NCI-H2196 (cell line): ENCODE measurements around the gene MYOM1.

Experiments used
- DNase-seq: peaks from one replicate; lab custom pipeline; 2025; ENCODE audit not compliant: unreplicated experiment; lab: John Stamatoyannopoulos, UW

The MYOM1 gene

DNA sequence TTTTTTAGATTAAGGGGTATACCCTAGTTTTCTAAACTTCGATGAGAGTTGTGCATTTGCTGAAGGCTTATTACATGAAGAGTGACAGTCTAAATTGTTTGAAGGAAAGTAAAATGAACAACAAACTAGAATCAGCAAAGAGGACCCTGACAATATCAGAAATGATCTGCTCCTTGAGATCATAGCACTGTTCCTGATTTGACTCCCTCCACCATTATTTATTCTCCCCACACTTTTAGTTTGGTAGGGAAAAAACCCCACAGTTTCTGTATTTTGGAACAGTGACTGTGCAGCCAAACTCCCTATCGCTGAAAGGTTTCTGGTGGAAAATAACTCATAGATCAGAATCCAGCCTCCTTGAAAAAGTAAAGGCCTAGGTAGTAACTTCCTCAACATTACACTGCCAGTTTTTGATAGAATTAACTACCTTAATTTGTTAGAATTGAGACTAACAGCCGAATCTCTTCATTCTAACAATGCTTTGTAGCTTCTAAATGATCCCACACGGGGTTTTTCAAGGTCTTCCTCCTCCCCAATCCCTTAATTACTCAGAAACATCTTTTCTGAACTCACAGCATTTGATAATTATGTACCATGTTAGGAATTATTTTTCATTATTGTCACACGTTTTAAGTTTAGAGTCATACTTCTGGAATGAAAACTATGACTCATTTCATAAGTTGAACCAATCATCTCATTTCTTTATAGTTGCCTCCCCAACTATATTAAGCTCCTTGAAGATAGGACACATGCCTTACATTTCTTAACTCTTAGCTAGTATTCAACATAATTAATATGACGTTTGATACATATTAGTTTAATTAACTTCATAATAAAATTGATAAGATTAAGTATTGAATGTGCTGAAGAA, 30.7 kb upstream of the MYOM1 start:
- no peak for DNase-seq

DNA sequence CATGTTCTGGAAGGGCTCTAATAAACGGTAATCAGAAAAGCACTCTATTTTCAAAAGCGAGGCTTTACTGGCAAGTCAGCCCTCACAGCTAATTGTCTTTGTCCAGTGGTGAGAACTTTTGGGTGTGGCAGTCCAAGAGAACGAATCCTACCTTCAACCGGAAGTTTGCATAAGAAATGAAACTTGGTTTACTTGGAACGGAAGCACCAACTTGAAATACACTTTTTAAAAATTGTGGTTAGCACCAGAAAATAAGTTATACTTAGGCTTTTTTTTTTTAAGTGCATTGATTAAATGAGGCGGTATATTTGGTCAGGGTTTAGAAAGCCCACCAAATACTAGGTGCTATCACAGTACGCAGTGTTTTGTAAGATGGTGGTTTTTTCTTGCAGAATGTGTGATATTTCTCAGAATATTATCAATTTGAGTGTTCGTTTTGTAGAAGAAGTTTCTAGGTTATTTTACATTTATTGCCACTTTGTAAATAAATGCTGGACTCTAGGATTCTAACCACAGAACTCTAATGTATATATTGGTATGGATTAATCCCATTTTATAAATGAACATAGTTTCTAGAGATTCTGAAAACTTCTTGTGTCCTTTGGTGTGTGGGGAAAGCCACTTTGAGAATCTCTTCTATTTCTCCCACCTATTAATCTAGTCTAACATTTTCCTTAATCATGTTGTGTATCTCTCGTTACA, 29.0 kb upstream of the MYOM1 start:
- no peak for DNase-seq

DNA sequence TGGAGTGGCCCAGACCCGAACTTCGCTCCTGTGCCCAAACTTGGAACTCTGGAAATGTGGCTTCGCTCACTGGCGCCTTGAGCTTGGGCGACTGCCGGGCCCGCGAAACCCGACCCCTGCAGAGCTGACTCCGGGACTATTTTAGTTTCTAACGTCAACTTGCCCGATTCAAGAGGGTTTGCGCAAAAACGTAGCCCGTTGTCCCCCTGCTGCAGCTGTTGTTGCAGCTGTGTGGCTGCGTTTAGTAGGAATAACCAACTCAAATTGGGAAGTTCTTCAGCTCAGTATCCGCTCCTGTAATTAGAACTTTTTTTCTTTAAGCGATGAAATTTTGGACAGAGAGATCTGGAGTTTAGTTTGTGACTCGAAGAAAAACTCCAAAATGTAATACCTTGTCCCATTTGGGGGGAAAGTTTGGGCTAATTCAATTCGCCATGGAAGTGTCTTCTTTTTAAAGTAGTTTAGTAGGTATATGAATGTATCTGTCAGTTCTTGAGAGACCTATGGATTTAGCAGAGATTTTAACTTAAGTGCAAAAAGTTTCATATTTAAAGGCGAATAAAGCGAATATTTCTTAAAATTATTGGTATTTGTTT, 28.4 kb upstream of the MYOM1 start:
- DNase-seq: peak; percentile 46

DNA sequence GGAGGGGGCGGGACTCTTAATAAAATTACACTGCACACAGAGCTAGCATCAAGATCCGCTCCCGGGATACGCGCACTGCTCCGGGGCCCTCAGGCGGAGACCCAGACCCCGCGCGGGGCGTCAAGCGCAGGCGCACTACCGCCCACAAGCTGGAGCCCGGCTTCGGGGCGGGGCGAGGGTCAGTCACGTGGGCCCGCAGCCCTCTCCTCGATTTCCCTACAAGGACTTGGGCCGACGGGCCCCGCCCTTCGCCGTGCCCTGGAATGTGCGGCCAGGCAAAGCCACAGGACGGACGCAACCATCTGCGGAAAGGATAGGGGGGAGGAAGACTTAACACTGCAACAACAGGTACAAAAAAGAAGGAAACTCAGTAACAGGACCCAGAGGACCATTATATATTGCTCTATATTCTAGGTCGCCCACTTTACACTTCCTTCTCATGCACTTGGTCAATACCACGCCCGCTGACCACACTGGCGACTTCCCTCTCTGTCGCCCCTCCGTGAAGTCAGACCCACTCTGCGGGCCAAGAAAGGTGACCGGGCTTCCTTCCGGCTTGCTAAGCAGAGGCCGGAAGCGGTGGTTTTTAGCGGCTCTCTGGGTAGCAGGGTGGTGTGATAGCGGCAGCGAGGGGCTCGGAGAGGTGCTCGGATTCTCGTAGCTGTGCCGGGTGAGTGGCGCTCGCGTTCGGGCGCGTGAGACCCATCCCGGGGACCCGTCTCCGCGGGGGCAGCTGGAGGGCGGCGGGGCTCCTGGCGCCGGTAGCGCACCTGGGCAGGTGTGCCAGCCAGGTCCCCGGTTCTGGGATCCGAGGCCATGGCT, 27.7 kb upstream of the MYOM1 start, which contains the start of gene MYL12A:
Gene MYL12A, plus strand, starts transcription at position 562 of the 822 bp plus-strand sequence. CDS start 5,447 bp downstream, outside the sequence.
- DNase-seq: peak; percentile 100

DNA sequence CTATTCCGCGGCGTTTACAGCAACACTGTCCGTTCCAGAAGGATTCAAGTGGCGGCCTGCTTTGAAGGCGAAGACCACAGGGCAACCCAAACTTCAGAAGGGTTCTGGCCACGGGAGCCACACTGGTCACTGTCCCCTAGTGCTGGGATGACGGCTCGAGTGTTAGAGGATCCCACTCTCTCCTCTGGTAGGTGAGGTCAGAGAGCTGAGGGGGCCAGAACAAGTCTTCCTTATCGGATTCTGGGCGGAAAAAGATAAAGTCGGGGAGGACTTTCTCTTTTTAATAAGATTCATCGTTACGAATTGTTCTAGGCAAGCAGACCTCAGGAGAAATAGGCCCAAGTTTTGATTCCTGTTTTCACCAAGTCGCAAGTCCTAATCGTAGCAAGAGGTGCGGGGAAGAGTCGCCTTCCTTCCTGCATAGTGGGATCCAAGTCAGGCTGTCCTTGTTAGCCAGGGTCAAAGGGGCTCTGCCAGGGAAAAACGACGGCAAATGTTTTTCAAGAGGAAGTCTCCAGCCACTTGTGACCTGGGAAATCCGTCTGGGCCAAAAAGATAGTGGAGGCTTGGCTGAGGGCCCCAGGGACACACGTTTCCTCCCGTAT, 27.0 kb upstream of the MYOM1 start:
- peak; percentile 53 for DNase-seq

DNA sequence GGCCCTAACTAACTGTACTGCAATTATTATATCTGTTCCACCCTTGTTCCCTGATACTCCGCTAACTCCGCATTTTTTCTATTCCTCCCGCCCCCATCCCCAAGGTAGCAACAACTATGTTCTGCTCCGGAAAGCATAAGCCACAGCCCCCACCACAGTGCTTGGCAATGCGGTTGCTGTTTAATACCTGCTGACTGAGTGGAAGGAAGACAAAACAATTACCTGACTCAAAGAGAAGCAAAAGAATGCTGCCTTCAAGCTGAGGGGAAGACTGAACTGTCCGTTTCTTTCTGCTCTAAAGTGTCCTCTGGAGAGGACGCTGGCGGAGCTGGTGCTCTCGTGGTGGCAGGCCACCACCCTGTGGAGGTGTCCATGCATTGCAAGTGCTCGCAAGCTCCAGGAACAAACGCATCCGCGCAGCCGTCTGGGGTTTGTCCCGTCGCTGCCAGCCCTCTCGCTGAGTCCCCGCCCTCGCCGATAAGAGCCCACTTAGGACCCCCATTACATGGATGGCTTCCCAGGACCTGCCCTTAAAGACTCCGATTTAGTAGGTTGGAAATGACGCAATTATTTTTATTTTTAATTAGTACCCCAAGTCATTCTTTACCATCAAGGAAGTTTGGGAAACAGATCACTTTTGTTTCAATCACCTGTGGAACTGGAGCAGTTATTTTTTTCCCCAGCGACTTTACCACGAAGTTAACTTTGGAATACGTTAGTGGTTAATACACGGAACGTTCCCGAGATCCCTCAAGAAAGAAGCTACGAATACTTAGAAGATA, 26.3 kb upstream of the MYOM1 start:
- peak; percentile 96 for DNase-seq

DNA sequence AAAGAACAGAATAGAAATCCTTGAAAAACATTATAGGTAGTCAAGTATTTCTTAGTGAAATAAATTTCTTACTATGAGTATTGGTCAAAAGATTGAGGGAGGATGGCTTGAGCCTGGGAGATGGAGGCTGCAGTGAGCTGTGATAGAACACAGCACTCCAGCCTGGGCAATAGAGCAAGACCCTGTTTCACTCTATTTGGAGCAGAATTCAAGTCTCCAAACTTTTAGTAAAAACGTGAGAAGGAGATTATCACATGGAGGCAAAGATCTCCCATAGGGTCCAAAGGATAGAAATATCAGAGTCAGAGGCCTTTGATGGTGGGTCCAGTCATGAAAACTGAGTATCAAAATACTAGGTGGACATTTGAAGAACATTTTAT, 25.4 kb upstream of the MYOM1 start:
- no peak for DNase-seq

DNA sequence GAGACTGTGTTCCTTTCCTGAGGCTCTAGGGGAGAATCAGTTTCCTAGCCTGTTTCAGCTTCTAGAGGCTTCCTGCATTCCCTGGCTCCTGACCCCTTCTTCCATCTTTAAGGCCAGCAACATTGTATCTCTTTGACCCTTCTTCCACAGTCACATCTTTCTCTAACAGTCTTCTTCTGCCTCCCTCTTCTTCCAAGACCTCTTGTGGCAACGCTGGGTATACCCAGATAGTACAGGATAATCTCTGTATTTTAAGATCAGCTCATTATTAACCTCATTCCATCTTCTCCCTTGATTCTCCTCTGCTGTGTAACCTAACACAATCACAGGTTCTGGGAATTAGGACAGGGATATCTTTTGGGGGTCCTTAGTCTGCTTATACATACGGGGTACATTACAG, 19.0 kb upstream of the MYOM1 start:
- DNase-seq: no peak

DNA sequence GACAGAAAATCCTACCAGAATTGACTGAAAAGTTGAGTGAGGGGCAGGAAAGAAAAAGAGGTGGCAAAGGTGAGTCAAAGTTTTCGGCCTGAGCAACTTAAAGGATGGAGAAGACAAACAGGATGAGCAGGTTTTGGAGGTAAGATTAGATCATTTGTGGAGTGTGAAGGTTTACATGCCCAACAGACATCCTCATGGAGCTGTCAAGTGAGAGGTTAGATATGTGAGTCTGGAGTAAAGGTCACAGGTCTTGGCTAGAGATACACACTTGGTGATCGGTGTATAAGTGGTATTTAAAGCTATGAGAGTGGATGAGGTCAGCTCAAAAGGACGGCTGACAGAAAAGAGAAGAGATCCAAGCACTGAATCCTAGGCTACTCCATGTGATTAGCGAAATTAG, 16.7 kb upstream of the MYOM1 start:
- peak; percentile 21 for DNase-seq

DNA sequence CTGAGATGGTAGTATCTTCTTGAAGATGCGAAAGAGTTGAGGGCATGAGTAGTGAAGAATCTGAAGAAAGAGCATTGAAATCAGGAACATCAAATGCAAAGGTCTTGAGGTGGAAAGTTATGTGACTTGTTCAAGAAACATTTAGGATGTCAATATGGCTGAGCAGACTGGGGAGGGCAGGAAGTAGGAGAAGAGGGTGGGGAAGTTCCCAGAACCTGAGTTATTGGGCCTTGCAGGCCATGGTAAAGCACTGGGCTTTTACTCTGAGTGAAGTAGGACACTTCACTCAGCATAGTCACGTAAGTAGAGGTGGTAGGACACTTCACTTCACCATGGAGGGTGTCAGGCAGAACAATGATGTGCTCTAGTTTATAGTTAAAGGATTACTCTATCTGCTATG, 16.1 kb upstream of the MYOM1 start:
- DNase-seq: no peak

DNA sequence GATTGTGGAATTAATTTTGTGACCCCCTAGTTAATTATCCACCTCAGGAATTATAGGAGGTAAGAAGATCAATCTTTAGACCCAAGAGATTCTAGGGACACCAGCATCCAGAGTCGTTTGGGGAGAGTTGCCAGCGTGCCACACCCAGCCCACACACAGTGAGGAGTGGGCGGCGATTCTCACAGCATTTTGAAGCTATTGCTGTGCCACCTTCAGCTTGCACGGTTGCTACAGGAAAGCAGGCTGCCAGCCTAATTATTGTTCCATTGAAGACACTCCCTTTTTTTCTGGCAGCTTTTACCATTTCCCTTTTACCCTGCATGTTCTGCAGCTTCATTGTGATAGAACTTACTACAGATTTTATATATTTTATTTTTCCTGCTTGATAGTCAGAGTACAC, 14.7 kb upstream of the MYOM1 start:
- DNase-seq: no peak

DNA sequence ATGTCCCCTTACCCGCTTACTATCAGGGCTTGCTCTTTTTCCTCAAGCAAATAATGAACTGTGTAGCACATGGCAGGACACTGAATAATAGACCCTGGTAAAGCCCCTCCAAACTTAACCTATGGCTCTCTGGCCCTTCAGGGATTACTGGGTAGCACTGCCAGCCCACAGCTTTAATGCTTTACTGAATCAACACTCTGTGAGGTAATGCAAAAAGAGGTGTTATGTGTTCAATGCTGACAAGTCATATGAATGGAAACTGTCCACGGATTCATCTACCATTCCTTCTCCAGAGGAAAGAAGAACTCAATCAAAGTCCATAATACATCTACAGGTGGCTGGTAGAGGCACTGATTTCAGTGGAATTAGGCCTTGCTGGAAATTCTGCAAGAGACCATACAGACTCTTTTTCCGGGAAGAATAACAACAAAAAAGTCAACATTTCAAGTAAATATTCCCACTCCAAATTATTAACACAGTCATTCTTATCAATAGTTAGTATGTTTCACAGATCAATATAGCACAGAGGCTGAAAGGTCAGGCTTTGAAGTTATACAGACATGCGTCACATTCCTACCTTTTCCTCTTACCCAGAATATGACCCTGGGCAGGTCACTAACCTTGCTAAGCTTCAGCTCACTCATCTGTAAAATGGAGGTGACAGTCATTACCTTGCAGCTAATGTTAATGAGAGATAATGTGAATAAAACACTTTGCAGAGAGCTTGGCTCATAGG, 13.8 kb upstream of the MYOM1 start:
- DNase-seq: no peak

DNA sequence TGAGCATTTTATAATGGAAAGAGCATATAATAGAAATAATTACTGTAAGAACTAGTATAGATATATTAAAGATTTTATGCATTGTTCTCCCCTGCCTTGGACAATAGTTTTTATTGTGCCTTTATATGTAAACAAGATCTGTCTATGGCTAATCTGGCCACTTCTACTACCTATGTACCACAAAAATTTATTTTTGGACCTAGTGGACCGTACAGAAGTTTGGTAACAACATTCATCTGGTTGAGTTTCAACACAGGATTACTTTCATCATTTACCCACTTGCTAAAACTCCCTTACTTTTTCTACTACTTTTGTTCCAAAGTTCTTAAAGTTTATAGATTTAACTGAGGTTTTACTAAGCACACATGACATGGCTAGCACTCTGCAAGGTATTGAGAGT, 13.2 kb upstream of the MYOM1 start:
- DNase-seq: no peak

DNA sequence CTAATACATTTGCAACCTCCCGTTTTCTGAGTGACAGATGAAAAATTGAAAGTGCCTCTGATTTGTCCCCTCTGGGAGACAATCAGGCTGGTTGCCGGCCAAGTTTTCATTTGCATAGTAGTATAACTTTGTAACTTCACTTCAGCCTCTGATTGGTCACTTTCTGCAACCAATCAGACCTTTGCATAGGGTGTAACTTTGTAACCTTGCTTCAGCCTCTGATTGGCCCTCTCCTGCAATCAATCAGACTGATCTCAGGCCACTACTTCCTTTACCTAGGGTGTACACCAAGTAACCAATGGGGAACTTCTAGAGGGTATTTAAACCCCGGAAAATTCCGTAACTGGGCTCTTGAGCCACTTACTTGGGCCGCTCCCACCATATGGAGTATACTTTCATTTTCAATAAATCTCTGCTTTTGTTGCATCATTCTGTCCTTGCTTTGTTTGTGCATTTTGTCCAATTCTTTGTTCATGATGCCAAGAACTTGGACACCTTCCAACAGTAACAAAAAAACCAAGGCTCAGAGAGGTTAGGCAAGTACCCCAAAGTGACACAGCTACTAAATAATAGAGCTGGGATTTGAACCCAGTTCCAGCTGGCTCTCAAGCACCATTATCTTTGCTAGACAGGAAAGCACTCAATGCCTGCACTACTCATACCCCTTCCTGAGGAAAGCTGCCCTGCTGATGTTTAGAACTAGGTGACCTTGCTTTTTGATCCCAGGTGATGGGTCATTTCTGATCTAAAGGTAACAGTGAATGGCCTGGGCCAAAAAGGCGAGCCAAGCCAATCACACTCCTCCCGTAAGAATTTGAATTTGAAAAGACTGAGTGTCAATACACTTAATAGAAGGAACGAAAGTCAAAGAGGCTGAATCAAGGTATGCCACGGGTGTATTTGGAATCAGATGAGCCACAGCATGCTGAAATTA, 10.9 kb upstream of the MYOM1 start:
- no peak for DNase-seq

DNA sequence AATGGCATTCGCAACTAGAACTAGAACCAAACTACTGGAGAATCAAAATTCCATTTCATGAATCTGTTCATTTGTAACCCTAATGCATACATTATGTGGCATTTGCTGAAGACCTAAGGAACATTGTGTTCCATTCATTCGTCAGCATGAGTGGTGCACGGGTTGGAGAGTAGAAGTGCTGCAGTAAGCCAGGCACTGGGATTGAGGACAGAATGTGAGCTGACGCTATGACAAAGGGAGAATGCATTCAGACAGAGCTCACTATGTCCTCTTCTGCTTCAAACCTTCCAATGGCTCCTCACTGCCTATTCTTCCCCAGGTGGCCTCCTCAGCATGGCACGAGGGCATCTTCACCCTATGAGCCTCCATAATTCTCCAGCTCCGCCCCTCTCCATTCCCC, 6.3 kb upstream of the MYOM1 start:
- DNase-seq: no peak

DNA sequence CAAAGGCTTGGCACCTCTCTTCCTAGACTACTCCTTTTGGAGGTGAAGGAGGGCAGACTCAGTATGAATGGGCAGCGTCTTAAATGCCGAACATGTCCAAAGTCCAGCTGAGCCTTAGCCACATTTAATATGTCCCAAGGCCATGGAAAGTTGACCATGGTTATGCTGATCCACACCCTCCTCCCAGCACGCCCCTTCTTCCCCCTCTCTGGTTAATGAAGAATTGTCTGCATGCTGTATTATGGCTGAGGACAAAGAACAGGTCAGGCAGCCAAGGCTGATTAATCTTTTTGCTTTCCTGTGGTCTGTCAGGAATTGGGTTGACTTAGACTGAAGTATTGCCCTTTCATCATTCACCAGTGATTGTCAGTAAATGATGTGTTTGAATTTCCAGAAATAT, 5.8 kb upstream of the MYOM1 start:
- DNase-seq: no peak

DNA sequence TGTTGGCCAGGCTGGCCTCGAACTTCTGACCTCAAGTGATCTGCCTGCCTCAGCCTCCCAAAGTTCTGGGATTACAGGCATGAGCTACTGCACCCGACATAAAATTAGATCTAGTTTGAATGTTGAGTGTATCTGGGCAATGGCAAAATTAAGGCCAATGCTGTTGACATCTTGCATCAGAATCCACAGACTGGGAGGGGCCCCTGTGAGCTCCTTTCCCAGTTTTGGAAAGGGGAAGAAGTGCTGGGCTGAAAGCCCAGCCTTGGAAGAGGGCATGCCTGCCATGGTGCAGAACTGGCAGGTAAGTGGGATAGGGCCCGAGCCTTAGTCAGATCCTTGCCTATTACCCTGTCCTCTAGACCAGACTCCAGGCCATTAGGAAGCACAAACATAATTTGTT, 4.5 kb upstream of the MYOM1 start:
- no peak for DNase-seq

DNA sequence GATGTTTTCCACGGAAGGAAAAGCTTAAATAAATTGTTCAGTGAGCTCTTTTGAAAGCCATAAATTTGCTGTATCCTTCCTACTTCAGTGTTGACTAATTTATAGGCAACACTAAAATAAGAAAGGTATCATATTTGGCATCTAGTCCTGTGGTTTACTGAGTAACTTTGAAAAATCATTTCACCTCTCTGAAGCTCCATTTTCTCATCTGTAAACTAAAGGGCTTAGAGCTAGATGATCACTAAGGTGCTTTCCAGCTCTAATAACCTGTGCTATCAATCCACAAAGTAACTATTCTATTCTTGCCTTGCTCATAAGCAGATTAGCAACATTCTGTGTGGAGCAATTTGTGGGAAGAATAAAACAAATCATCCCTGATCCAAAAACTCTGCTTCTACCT, 3.6 kb upstream of the MYOM1 start:
- DNase-seq: no peak
